Measurements from ENCODE around the gene CNNM1.

GRCh38 chr10:99438890-99439289 lies 109.7 kb downstream of the CNNM1 start:
- no peak for TF ChIP-seq SP1 (IDR thresholded peaks at IDR 0.05)
- TF ChIP-seq ELF4 (IDR thresholded peaks at IDR 0.05) = no peak
- TF ChIP-seq BHLHE40 (IDR thresholded peaks at IDR 0.05; ENCODE audit: borderline replicate concordance) = no peak
- TF ChIP-seq SUZ12 (IDR thresholded peaks at IDR 0.05) = no peak
- no peak for TF ChIP-seq FOXM1 (IDR thresholded peaks at IDR 0.05; ENCODE audit: borderline replicate concordance)
- TF ChIP-seq, protein P1, sequence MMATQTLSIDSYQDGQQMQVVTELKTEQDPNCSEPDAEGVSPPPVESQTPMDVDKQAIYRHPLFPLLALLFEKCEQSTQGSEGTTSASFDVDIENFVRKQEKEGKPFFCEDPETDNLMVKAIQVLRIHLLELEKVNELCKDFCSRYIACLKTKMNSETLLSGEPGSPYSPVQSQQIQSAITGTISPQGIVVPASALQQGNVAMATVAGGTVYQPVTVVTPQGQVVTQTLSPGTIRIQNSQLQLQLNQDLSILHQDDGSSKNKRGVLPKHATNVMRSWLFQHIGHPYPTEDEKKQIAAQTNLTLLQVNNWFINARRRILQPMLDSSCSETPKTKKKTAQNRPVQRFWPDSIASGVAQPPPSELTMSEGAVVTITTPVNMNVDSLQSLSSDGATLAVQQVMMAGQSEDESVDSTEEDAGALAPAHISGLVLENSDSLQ (IDR thresholded peaks at IDR 0.05) = no peak
- TF ChIP-seq FOXK2 (IDR thresholded peaks at IDR 0.05) = no peak
- TF ChIP-seq CTBP1 (IDR thresholded peaks at IDR 0.05; ENCODE audit: borderline replicate concordance) = no peak
- TF ChIP-seq TARDBP (IDR thresholded peaks at IDR 0.05) = no peak
- TF ChIP-seq L3MBTL2 (conservative IDR thresholded peaks at IDR 0.05) = no peak
- no peak for TF ChIP-seq ARNT (IDR thresholded peaks at IDR 0.05)
- TF ChIP-seq FOXA1 (IDR thresholded peaks at IDR 0.05) = no peak

All from HEK293T (cell line).